ENCODE data around the gene G3BP1.

DNA sequence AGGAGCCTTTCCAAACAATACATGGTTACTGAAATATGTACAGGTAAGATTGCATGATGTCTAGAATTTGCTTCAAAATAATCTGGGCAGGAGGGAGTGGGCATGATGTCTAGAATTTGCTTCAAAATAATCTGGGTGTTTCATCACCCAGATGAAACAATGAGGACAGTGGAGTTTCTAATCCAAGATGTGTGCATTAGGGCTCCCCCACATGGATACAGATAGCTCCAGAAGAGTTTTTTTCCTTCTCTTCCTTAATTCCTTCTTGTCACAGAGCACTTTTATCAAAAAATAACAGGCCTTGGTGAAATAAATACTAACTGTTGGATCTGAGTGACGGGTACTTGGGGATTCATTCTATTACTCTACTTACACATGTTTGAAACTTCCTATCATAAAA lies 28.2 kb upstream of the G3BP1 start:
- TF ChIP-seq CTCF (IDR thresholded peaks at IDR 0.05) (no peak), POLR2AphosphoS5 (IDR thresholded peaks at IDR 0.05) (no peak), EP300 (IDR thresholded peaks at IDR 0.05) (no peak)

All from stomach (tissue), 4 donors.